HepG2 (cell line): ENCODE measurements around the gene IL16. TPM values are rescaled to one million over a fixed set of nuclear protein-coding genes. Genes with fewer than 3 reads are reported as not detected.

Source experiments
- ATAC-seq: fragments of 200-7000 bp; cut with Tn5 transposase; 3 replicates; pipeline ENCODE4 v1.9.1; 2020; ENCODE audit warnings: mild to moderate bottlenecking, moderate library complexity
- BruUV-seq: library from RNA; stranded (reverse); fragments of 400-500 nt; replicated peaks from 2 replicates; lab custom pipeline; 2021; lab: Mats Ljungman, UMichigan
- CTCF ChIA-PET: fragments of 300-600 bp; formaldehyde crosslinking; extraction: SDS; loops from one replicate; lab custom pipeline; 2021; ENCODE audit warnings: low total read pairs, inconsistent platforms, low intra/inter-chr PET ratio; lab: Yijun Ruan, JAX
- POLR2A ChIA-PET: fragments of 350-600 bp; sonication (Branson Sonifier 250); formaldehyde crosslinking; loops from one replicate; lab custom pipeline; 2020; ENCODE audit warnings: antibody characterized with exemption, inconsistent platforms; lab: Yijun Ruan, JAX
- DNase-seq: peaks from one replicate; pipeline ENCODE4 v3.0.0-alpha.2; 2015; ENCODE audit warnings: low spot score
- FAIRE-seq: peaks from 3 replicates; lab custom pipeline; 2011; peaks lifted over from hg19 to GRCh38; lab: Jason Lieb, UNC
- H2AFZ ChIP-seq: one replicate; pipeline ENCODE4 v1.6.1; 2011; ENCODE audit warnings: low read length, inconsistent platforms
- H3K27ac ChIP-seq: fragments of 300-600 bp; 3 replicates; pipeline ENCODE4 v1.8.0; 2011; ENCODE audit warnings: mixed run types, mild to moderate bottlenecking, mixed read lengths, low read length, inconsistent platforms; ENCODE audit not compliant: insufficient read depth; ENCODE audit errors: extremely low read length
- H3K27me3 ChIP-seq, 2 experiments: fragments of 200-600 bp in 1 of 2; 2 replicates in 1 of 2; 3 replicates in 1 of 2; pipeline versions ENCODE4 v1.6.0 to v1.8.0; 2011; ENCODE audit warnings: low read length in 2 of 2, mild to moderate bottlenecking in 2 of 2, moderate library complexity in 2 of 2, inconsistent platforms in 1 of 2; ENCODE audit not compliant: insufficient read depth in 2 of 2, control insufficient read depth in 1 of 2
- H3K36me3 ChIP-seq, 2 experiments: fragments of 200-600 bp in 1 of 2; replicated peaks in 1 of 2; 2 replicates in 1 of 2; 3 replicates in 1 of 2; pipeline versions ENCODE4 v1.5.1 to v1.8.0; 2011; ENCODE audit warnings: low read length in 2 of 2, inconsistent platforms in 1 of 2; ENCODE audit not compliant: insufficient read depth in 2 of 2, control insufficient read depth in 1 of 2
- H3K4me1 ChIP-seq: 2 replicates; pipeline ENCODE4 v1.5.1; 2012; ENCODE audit warnings: low read length, inconsistent platforms; ENCODE audit not compliant: insufficient read depth
- H3K4me2 ChIP-seq: 2 replicates; pipeline ENCODE4 v1.6.0; 2011; ENCODE audit warnings: low read depth, low read length, inconsistent platforms
- H3K4me3 ChIP-seq, 3 experiments: fragments of 200-600 bp in 1 of 3; sonication (generic), shearing (Covaris generic) in 1 of 3; replicated peaks in 1 of 3; 2 replicates each; pipeline ENCODE4 v1.5.1; 2011 to 2016; ENCODE audit warnings: low read length in 3 of 3, inconsistent platforms in 2 of 3, low read depth in 2 of 3, mild to moderate bottlenecking in 2 of 3, control low read depth in 1 of 3, mixed read lengths in 1 of 3; ENCODE audit not compliant: insufficient read depth in 1 of 3
- H3K79me2 ChIP-seq: one replicate; pipeline ENCODE4 v1.6.1; 2011; ENCODE audit warnings: low read length, inconsistent platforms; ENCODE audit not compliant: insufficient read depth
- H3K9ac ChIP-seq: 2 replicates; pipeline ENCODE4 v1.6.0; 2011; ENCODE audit warnings: mild to moderate bottlenecking, low read depth, low read length, inconsistent platforms; ENCODE audit not compliant: insufficient read depth
- H3K9me3 ChIP-seq: 2 replicates; pipeline ENCODE4 v1.5.1; 2012; ENCODE audit warnings: mild to moderate bottlenecking, low read length
- H4K20me1 ChIP-seq: 2 replicates; pipeline ENCODE4 v1.6.0; 2011; ENCODE audit warnings: inconsistent platforms, mild to moderate bottlenecking, low read length, moderate library complexity; ENCODE audit not compliant: insufficient read depth
- MATR3 ChIP-seq: sonication (generic); formaldehyde crosslinking; IDR thresholded peaks from 2 replicates; pipeline ENCODE4 v1.4.0; 2020; ENCODE audit warnings: missing genetic modification reagents
- NCOA1 ChIP-seq: sonication (generic); formaldehyde crosslinking; IDR thresholded peaks from 2 replicates; pipeline ENCODE4 v1.9.0; 2021; ENCODE audit warnings: missing genetic modification reagents
- ZNF75D ChIP-seq: sonication (generic); formaldehyde crosslinking; IDR thresholded peaks from 2 replicates; pipeline ENCODE4 v1.8.1; 2023; ENCODE audit warnings: missing genetic modification reagents, mild to moderate bottlenecking, borderline replicate concordance
- ZNF781 ChIP-seq: sonication (generic); formaldehyde crosslinking; IDR thresholded peaks from 2 replicates; pipeline ENCODE4 v1.5.1; 2020; ENCODE audit warnings: borderline replicate concordance, mild to moderate bottlenecking, missing genetic modification reagents; ENCODE audit errors: not compliant biosample characterization
- WGBS: methylation state at CpG from one replicate; pipeline ENCODE4 v1.1.6; 2017; ENCODE audit warnings: low lambda C conversion rate; 5-methylcytosine and 5-hydroxymethylcytosine counted together
- in situ Hi-C: cut with HindIII; loops from 2 replicates; pipeline ENCODE4 v1.10.0; 2017; ENCODE audit warnings: low pct_unique_long_range_greater_than_20kb; ENCODE audit not compliant: extremely low pct_ligation_motif_present
- intact Hi-C: fragments of 100-400 bp; cut with micrococcal nuclease; formaldehyde crosslinking; loops from one replicate; pipeline ENCODE4 v1.10.0; 2022; ENCODE audit not compliant: unreplicated experiment
- polyA plus RNA-seq, 8 experiments: library from polyadenylated mRNA; depleted of rRNA in 3 of 8; stranded (reverse) in 7 of 8; unstranded in 1 of 8; fragments of >200 nt; fragmentation: Illumina TruSeq in 4 of 8; extraction: Trizol in 4 of 8; gene quantifications; 2 replicates each; pipeline versions ENCODE4 v1.2.1 to v1.2.3, GENCODE V29; 2011 to 2016; ENCODE audit warnings: low read depth in 4 of 8, missing spikeins in 1 of 8, mixed read lengths in 1 of 8; ENCODE audit not compliant: insufficient read depth in 1 of 8
- total RNA-seq, 5 experiments: library from RNA; depleted of rRNA; stranded (reverse); fragments of >200 nt; fragmentation: Illumina TruSeq; extraction: Trizol; gene quantifications; 2 replicates each; pipeline ENCODE4 v1.2.3, GENCODE V29; 2016; ENCODE audit warnings: low read depth in 1 of 5
- TF ChIP-seq, protein P1 (sequence below): sonication (generic); formaldehyde crosslinking; IDR thresholded peaks from 2 replicates; pipeline ENCODE4 v1.4.0; 2020; ENCODE audit warnings: missing genetic modification reagents
- TF ChIP-seq, protein P2 (sequence below): sonication (generic); formaldehyde crosslinking; IDR thresholded peaks from 2 replicates; pipeline ENCODE4 v1.4.0; 2020; ENCODE audit warnings: mild to moderate bottlenecking, missing genetic modification reagents
- TF ChIP-seq, protein P3 (sequence below): sonication (generic); formaldehyde crosslinking; IDR thresholded peaks from 2 replicates; pipeline ENCODE4 v1.4.0; 2020; ENCODE audit warnings: mild to moderate bottlenecking, missing genetic modification reagents
- TF ChIP-seq, protein P4 (sequence below): sonication (generic); formaldehyde crosslinking; conservative IDR thresholded peaks from 2 replicates; pipeline ENCODE4 v1.4.0; 2020; ENCODE audit warnings: mild to moderate bottlenecking, missing genetic modification reagents, moderate library complexity
- TF ChIP-seq, protein P5 (sequence below): sonication (generic); formaldehyde crosslinking; IDR thresholded peaks from 2 replicates; pipeline ENCODE4 v1.4.0; 2020; ENCODE audit warnings: missing genetic modification reagents

IL16 gene
- total and polyA plus RNA-seq, 2 of the 13 experiments (the other 11 are each of a cell fraction or from before 2014, with no cell fraction given): 0.03 TPM; not detected in 1

DNA sequence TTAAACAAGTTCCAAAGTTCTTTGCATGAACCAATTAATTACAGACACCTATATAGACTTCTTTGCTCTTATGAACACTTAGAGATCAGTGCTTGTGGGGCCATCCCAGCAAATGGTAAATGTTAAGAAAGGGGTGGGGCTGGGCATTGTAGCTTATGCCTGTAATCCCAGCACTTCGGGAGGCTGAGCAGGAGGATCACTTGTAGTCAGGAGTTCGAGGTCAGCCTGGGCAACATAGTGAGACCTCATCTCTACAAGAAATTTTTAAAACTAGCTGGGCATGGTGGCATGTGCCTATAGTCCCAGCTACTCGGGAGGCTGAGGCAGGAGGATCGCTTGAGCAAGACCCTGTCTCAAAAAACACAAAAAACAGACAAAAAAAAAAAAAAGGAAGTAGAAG is 146.7 kb downstream of the IL16 start (continued):
- TF ChIP-seq, protein P1, sequence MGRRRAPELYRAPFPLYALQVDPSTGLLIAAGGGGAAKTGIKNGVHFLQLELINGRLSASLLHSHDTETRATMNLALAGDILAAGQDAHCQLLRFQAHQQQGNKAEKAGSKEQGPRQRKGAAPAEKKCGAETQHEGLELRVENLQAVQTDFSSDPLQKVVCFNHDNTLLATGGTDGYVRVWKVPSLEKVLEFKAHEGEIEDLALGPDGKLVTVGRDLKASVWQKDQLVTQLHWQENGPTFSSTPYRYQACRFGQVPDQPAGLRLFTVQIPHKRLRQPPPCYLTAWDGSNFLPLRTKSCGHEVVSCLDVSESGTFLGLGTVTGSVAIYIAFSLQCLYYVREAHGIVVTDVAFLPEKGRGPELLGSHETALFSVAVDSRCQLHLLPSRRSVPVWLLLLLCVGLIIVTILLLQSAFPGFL: no peak

DNA sequence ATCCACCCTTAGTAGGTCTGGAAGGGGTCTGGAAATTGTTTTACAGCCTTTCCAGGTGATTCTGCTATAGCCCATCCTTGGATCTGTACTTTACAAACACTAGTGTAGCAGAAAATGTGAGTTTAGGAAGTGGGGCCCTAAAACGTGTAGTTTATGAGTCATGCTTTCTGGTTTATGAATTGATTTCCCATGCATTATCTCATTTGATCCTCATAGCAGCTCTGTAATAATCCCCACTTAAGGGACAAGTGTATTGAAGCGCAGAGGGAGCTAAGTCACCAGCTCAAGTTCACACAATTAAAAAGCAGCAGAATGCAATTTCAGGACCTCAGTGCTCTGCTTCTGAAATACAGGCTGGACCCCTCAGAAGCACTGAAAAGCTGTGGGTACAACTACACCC is 149.9 kb downstream of the IL16 start:
- ChIA-PET POLR2A (no interaction called here), CTCF (no interaction called here)
- Histone ChIP-seq H2AFZ (no peak overlapping the region), H3K36me3 (no peaks in the 10 kb centered on the region), H3K27me3 (no peaks in the 10 kb centered on the region), H3K4me1 (no peaks in the 10 kb centered on the region), H3K27ac (no peak overlapping the region), H3K79me2 (no peaks in the 10 kb centered on the region), H4K20me1 (no peaks in the 10 kb centered on the region), H3K9ac (no peak overlapping the region), H3K4me2 (no peak overlapping the region), H3K4me3 (no peak overlapping the region), H3K9me3 (no peaks in the 10 kb centered on the region)
- 43% methylated on average over 2 of the region's 2 CpGs for WGBS
- no TSS peak for BruUV-seq
- TF ChIP-seq, protein P2, sequence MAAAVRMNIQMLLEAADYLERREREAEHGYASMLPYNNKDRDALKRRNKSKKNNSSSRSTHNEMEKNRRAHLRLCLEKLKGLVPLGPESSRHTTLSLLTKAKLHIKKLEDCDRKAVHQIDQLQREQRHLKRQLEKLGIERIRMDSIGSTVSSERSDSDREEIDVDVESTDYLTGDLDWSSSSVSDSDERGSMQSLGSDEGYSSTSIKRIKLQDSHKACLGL (CRISPR knock-in tag): no peak
- TF ChIP-seq, protein P3, sequence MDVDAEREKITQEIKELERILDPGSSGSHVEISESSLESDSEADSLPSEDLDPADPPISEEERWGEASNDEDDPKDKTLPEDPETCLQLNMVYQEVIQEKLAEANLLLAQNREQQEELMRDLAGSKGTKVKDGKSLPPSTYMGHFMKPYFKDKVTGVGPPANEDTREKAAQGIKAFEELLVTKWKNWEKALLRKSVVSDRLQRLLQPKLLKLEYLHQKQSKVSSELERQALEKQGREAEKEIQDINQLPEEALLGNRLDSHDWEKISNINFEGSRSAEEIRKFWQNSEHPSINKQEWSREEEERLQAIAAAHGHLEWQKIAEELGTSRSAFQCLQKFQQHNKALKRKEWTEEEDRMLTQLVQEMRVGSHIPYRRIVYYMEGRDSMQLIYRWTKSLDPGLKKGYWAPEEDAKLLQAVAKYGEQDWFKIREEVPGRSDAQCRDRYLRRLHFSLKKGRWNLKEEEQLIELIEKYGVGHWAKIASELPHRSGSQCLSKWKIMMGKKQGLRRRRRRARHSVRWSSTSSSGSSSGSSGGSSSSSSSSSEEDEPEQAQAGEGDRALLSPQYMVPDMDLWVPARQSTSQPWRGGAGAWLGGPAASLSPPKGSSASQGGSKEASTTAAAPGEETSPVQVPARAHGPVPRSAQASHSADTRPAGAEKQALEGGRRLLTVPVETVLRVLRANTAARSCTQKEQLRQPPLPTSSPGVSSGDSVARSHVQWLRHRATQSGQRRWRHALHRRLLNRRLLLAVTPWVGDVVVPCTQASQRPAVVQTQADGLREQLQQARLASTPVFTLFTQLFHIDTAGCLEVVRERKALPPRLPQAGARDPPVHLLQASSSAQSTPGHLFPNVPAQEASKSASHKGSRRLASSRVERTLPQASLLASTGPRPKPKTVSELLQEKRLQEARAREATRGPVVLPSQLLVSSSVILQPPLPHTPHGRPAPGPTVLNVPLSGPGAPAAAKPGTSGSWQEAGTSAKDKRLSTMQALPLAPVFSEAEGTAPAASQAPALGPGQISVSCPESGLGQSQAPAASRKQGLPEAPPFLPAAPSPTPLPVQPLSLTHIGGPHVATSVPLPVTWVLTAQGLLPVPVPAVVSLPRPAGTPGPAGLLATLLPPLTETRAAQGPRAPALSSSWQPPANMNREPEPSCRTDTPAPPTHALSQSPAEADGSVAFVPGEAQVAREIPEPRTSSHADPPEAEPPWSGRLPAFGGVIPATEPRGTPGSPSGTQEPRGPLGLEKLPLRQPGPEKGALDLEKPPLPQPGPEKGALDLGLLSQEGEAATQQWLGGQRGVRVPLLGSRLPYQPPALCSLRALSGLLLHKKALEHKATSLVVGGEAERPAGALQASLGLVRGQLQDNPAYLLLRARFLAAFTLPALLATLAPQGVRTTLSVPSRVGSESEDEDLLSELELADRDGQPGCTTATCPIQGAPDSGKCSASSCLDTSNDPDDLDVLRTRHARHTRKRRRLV (CRISPR knock-in tag): no peak
- TF ChIP-seq, protein P4, sequence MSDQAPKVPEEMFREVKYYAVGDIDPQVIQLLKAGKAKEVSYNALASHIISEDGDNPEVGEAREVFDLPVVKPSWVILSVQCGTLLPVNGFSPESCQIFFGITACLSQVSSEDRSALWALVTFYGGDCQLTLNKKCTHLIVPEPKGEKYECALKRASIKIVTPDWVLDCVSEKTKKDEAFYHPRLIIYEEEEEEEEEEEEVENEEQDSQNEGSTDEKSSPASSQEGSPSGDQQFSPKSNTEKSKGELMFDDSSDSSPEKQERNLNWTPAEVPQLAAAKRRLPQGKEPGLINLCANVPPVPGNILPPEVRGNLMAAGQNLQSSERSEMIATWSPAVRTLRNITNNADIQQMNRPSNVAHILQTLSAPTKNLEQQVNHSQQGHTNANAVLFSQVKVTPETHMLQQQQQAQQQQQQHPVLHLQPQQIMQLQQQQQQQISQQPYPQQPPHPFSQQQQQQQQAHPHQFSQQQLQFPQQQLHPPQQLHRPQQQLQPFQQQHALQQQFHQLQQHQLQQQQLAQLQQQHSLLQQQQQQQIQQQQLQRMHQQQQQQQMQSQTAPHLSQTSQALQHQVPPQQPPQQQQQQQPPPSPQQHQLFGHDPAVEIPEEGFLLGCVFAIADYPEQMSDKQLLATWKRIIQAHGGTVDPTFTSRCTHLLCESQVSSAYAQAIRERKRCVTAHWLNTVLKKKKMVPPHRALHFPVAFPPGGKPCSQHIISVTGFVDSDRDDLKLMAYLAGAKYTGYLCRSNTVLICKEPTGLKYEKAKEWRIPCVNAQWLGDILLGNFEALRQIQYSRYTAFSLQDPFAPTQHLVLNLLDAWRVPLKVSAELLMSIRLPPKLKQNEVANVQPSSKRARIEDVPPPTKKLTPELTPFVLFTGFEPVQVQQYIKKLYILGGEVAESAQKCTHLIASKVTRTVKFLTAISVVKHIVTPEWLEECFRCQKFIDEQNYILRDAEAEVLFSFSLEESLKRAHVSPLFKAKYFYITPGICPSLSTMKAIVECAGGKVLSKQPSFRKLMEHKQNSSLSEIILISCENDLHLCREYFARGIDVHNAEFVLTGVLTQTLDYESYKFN (CRISPR knock-in tag): no peak
- TF ChIP-seq ZNF781 (CRISPR knock-in tag) (no peak), NCOA1 (CRISPR knock-in tag) (no peak), MATR3 (CRISPR knock-in tag) (no peak), ZNF75D (CRISPR knock-in tag) (no peak)
- TF ChIP-seq, protein P5, sequence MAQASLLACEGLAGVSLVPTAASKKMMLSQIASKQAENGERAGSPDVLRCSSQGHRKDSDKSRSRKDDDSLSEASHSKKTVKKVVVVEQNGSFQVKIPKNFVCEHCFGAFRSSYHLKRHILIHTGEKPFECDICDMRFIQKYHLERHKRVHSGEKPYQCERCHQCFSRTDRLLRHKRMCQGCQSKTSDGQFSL (CRISPR knock-in tag): no peak
- in situ Hi-C loops: no loop called here
- no peak for ATAC-seq
- intact Hi-C loops: no loop called here
- no peak for DNase-seq
- FAIRE-seq: no peak
